HCT116 (cell line): Measurements from ENCODE around the gene BANF1. TPM values are rescaled to one million over a fixed set of nuclear protein-coding genes. Genes with fewer than 3 reads are reported as not detected.

Experiments used
- ATAC-seq: fragments of 200-7000 bp; cut with Tn5 transposase; 2 replicates; pipeline ENCODE4 v1.9.1; 2020; ENCODE audit warnings: mild to moderate bottlenecking, moderate library complexity
- BruUV-seq: library from RNA; stranded (reverse); fragments of 400-500 nt; replicated peaks from 2 replicates; lab custom pipeline; 2021; lab: Mats Ljungman, UMichigan
- CTCF ChIA-PET: fragments of 300-600 bp; sonication (Branson Sonifier 250); formaldehyde crosslinking; loops from one replicate; lab custom pipeline; 2021; ENCODE audit warnings: antibody characterized with exemption; lab: Charles Lee
- POLR2A ChIA-PET: fragments of 300-600, 350-600 bp; sonication (Branson Sonifier 250); formaldehyde crosslinking; loops from one replicate; lab custom pipeline; 2021; ENCODE audit warnings: antibody characterized with exemption; lab: Charles Lee
- RAD21 ChIA-PET, 2 experiments: fragments of 300-600 bp; sonication (Branson Sonifier 250); formaldehyde crosslinking; loops; one replicate each; lab custom pipeline; 2023; ENCODE audit warnings: low total read pairs in 2 of 2; ENCODE audit not compliant: uncharacterized antibody in 2 of 2, unreplicated experiment in 2 of 2, low non-redundant PET in 1 of 2; lab: Charles Lee
- DNase-seq: peaks from one replicate; pipeline ENCODE4 v3.0.0-alpha.2; 2010; ENCODE audit warnings: low read depth, low spot score
- H2AFZ ChIP-seq: fragments of 200-600 bp; shearing (Covaris generic), sonication (generic); 2 replicates; pipeline ENCODE4 v1.6.1; 2017; ENCODE audit warnings: low read depth, mixed run types, mixed read lengths, antibody characterized with exemption, low read length; ENCODE audit not compliant: poor library complexity, severe bottlenecking
- H3K27ac ChIP-seq: 2 replicates; pipeline ENCODE4 v1.5.1; 2012; ENCODE audit warnings: low read depth, low read length
- H3K27me3 ChIP-seq: fragments of 200-600 bp; sonication (generic); 2 replicates; pipeline ENCODE4 v1.6.1; 2016; ENCODE audit warnings: mixed run types, low read length, mixed read lengths; ENCODE audit not compliant: insufficient read depth
- H3K36me3 ChIP-seq, 2 experiments: fragments of 200-500 bp in 1 of 2; fragments of 200-600 bp in 1 of 2; sonication (Bioruptor generic) in 1 of 2; sonication (generic) in 1 of 2; 2 replicates each; pipeline versions ENCODE4 v1.5.1 to v1.6.1; 2014 to 2016; ENCODE audit warnings: low read length in 2 of 2, inconsistent platforms in 1 of 2, mixed read lengths in 1 of 2, mixed run types in 1 of 2; ENCODE audit not compliant: insufficient read depth in 2 of 2, control insufficient read depth in 1 of 2
- H3K4me1 ChIP-seq, 2 experiments: fragments of 200-600 bp in 1 of 2; sonication (generic) in 1 of 2; 2 replicates each; pipeline versions ENCODE4 v1.5.1 to v1.6.1; 2012 to 2017; ENCODE audit warnings: low read length in 2 of 2, inconsistent platforms in 1 of 2, mild to moderate bottlenecking in 1 of 2, mixed read lengths in 1 of 2, mixed run types in 1 of 2, moderate library complexity in 1 of 2; ENCODE audit not compliant: insufficient read depth in 2 of 2, control insufficient read depth in 1 of 2
- H3K4me2 ChIP-seq: fragments of 200-600 bp; sonication (generic); 2 replicates; pipeline ENCODE4 v1.6.1; 2017; ENCODE audit warnings: mixed run types, low read length, mixed read lengths
- H3K4me3 ChIP-seq, 2 experiments: fragments of 200-600 bp in 1 of 2; sonication (generic) in 1 of 2; replicated peaks in 1 of 2; 2 replicates each; pipeline ENCODE4 v1.5.1; 2011 to 2016; ENCODE audit warnings: low read length in 2 of 2, control low read depth in 1 of 2, low read depth in 1 of 2, mild to moderate bottlenecking in 1 of 2, mixed read lengths in 1 of 2, mixed run types in 1 of 2
- H3K79me2 ChIP-seq: fragments of 200-600 bp; sonication (generic); 2 replicates; pipeline ENCODE4 v1.6.1; 2017; ENCODE audit warnings: mild to moderate bottlenecking, mixed run types, low read length, moderate library complexity, mixed read lengths; ENCODE audit not compliant: insufficient read depth
- H3K9ac ChIP-seq: fragments of 200-600 bp; sonication (generic); 2 replicates; pipeline ENCODE4 v1.6.1; 2016; ENCODE audit warnings: low read length, mixed read lengths
- H3K9me2 ChIP-seq: fragments of 200-600 bp; sonication (generic), shearing (Covaris generic); 2 replicates; pipeline ENCODE4 v1.6.1; 2017; ENCODE audit warnings: mixed run types, mild to moderate bottlenecking, moderate library complexity; ENCODE audit not compliant: insufficient read depth
- H3K9me3 ChIP-seq, 2 experiments: fragments of 200-500 bp in 1 of 2; fragments of 200-600 bp in 1 of 2; sonication (Bioruptor generic) in 1 of 2; sonication (generic) in 1 of 2; 2 replicates each; pipeline ENCODE4 v1.6.1; 2014 to 2017; ENCODE audit warnings: low read length in 2 of 2, mixed read lengths in 2 of 2, inconsistent platforms in 1 of 2, low read depth in 1 of 2, mild to moderate bottlenecking in 1 of 2, mixed run types in 1 of 2, moderate library complexity in 1 of 2; ENCODE audit not compliant: control insufficient read depth in 1 of 2, insufficient read depth in 1 of 2
- H4K20me1 ChIP-seq: fragments of 200-600 bp; sonication (generic), shearing (Covaris generic); 2 replicates; pipeline ENCODE4 v1.6.1; 2017; ENCODE audit warnings: mixed run types, mild to moderate bottlenecking, moderate library complexity; ENCODE audit not compliant: insufficient read depth
- CBX3 ChIP-seq: IDR thresholded peaks from 2 replicates; pipeline ENCODE4 v1.6.1; 2012; ENCODE audit warnings: low read depth
- CEBPB ChIP-seq: IDR thresholded peaks from 2 replicates; pipeline ENCODE4 v1.6.1; 2012; ENCODE audit warnings: low read depth
- CTCF ChIP-seq, 3 experiments: fragments of 200-600 bp in 1 of 3; sonication (generic) in 1 of 3; IDR thresholded peaks in 2 of 3; conservative IDR thresholded peaks in 1 of 3; 2 replicates each; pipeline ENCODE4 v1.5.1; 2012 to 2017; ENCODE audit warnings: low read depth in 2 of 3, low read length in 2 of 3, antibody characterized with exemption in 1 of 3, borderline replicate concordance in 1 of 3, control low read depth in 1 of 3, mild to moderate bottlenecking in 1 of 3, mixed read lengths in 1 of 3, mixed run types in 1 of 3, moderate library complexity in 1 of 3; ENCODE audit not compliant: insufficient read depth in 1 of 3
- ELF1 ChIP-seq: IDR thresholded peaks from 2 replicates; pipeline ENCODE4 v1.6.1; 2012; ENCODE audit warnings: low read depth, borderline replicate concordance
- EZH2phosphoT487 ChIP-seq: fragments of 200-600 bp; IDR thresholded peaks from 2 replicates; pipeline ENCODE4 v1.6.1; 2018; ENCODE audit warnings: antibody characterized with exemption, borderline replicate concordance
- JUND ChIP-seq: IDR thresholded peaks from 2 replicates; pipeline ENCODE4 v1.6.1; 2012
- REST ChIP-seq: IDR thresholded peaks from 2 replicates; pipeline ENCODE4 v1.6.1; 2012; ENCODE audit warnings: low read depth
- SIN3A ChIP-seq: IDR thresholded peaks from 2 replicates; pipeline ENCODE4 v1.6.1; 2012; ENCODE audit warnings: low read depth
- SRF ChIP-seq: IDR thresholded peaks from 2 replicates; pipeline ENCODE4 v1.6.1; 2012; ENCODE audit warnings: low read depth
- YY1 ChIP-seq: IDR thresholded peaks from 2 replicates; pipeline ENCODE4 v1.6.1; 2011; ENCODE audit warnings: low read length, low read depth, moderate library complexity, mild to moderate bottlenecking; ENCODE audit not compliant: insufficient replicate concordance; ENCODE audit errors: extremely low read depth
- ZNF274 ChIP-seq: fragments of 200-500 bp; sonication (Bioruptor generic); IDR thresholded peaks from 2 replicates; pipeline ENCODE4 v1.6.1; 2014; ENCODE audit warnings: mild to moderate bottlenecking, low read depth, low read length, inconsistent platforms
- intact Hi-C: fragments of 100-400 bp; cut with micrococcal nuclease; formaldehyde crosslinking; loops from 2 replicates; pipeline ENCODE4 v1.10.0; 2022
- total RNA-seq: library from RNA; stranded (reverse); gene quantifications from one replicate; pipeline ENCODE4 v1.2.1, GENCODE V29; 2021; ENCODE audit not compliant: unreplicated experiment
- TF ChIP-seq, protein P1 (sequence below): IDR thresholded peaks from 2 replicates; pipeline ENCODE4 v1.6.1; 2012

The BANF1 gene
- total RNA-seq, 1 experiment from 2014 or later = 356 TPM

GRCh38 chr11:66015936-66016792 lies 13.9 kb downstream of the BANF1 start:
- no peaks in the 10 kb centered on the region for H3K9me2 ChIP-seq
- BruUV-seq = TSS peak; percentile 47
- no peak for ATAC-seq
- no peaks in the 10 kb centered on the region for H3K27me3 ChIP-seq
- no peaks in the 10 kb centered on the region for H3K36me3 ChIP-seq
- DNase-seq = no peak
- H3K27ac ChIP-seq = peak overlapping the region; percentile 98
- H4K20me1 ChIP-seq = no peaks in the 10 kb centered on the region
- peak overlapping the region; percentile 10 to 37 for H3K4me3 ChIP-seq
- H2AFZ ChIP-seq = no peak overlapping the region
- intact Hi-C loops = no loop called here
- peaks cover 11% of the 10 kb centered on the region; the same call in 1 of the 2 replicates for H3K79me2 ChIP-seq
- H3K9ac ChIP-seq = peak overlapping the region; percentile 60
- no peaks in the 10 kb centered on the region for H3K9me3 ChIP-seq
- POLR2A ChIA-PET = interaction anchor here (1.0 kb wide), 1 partner anchor 12 kb away, joined by 5 read pairs; no protein-coding TSS in a partner anchor
- H3K4me2 ChIP-seq = peak overlapping the region; percentile 67
- RAD21 ChIA-PET = no interaction called here
- CTCF ChIA-PET = no interaction called here
- peaks cover 55 to 94% of the 10 kb centered on the region in 2 experiments for H3K4me1 ChIP-seq
- no peak for TF ChIP-seq CBX3
- no peak for TF ChIP-seq CTCF (IDR thresholded peaks at IDR 0.05 in 2 of 3, conservative IDR thresholded peaks at IDR 0.05 in 1 of 3; ENCODE audit: borderline replicate concordance in 1 of 3, insufficient read depth in 1 of 3, low read depth in 2 of 3, low read length in 2 of 3)
- no peak for TF ChIP-seq SRF
- no peak for TF ChIP-seq ELF1
- no peak for TF ChIP-seq REST
- TF ChIP-seq SIN3A = no peak
- no peak for TF ChIP-seq CEBPB
- TF ChIP-seq YY1 = no peak
- no peak for TF ChIP-seq EZH2phosphoT487
- TF ChIP-seq ZNF274 = no peak
- TF ChIP-seq, protein P1, sequence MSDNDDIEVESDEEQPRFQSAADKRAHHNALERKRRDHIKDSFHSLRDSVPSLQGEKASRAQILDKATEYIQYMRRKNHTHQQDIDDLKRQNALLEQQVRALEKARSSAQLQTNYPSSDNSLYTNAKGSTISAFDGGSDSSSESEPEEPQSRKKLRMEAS = no peak
- TF ChIP-seq JUND = no peak
